ENCODE data around the gene TIMM10B. TPM values are rescaled to one million over a fixed set of nuclear protein-coding genes. Genes with fewer than 3 reads are reported as not detected.

TIMM10B gene
- total RNA-seq, 1 donor from 2014 or later = 31.2 TPM

GRCh38 chr11:6458352-6459098, 22.8 kb upstream of the TIMM10B start:
- Mint-ChIP-seq H3K27ac (peak overlapping the region; percentile 87), H3K9me3 (no peaks in the 10 kb centered on the region), H3K4me1 (ENCODE audit: unreplicated experiment) (no peaks in the 10 kb centered on the region), H3K36me3 (peaks cover 23% of the 10 kb centered on the region), H3K4me3 (peak overlapping the region; percentile 32), H3K27me3 (no peaks in the 10 kb centered on the region)
- no peak for DNase-seq (ENCODE audit: extremely low spot score, unreplicated experiment)
- TF ChIP-seq CTCF (conservative IDR thresholded peaks at IDR 0.05) = no peak

- Mint-ChIP-seq H3K36me3 (peaks cover 27% of the 10 kb centered on the region), H3K27me3 (no peaks in the 10 kb centered on the region), H3K9me3 (no peaks in the 10 kb centered on the region), H3K4me3 (no peak overlapping the region), H3K27ac (peak overlapping the region; percentile 87), H3K4me1 (ENCODE audit: unreplicated experiment) (no peaks in the 10 kb centered on the region)
- no peak for TF ChIP-seq CTCF (conservative IDR thresholded peaks at IDR 0.05)
- DNase-seq (ENCODE audit: extremely low spot score, unreplicated experiment) = no peak
Measured at GRCh38 chr11:6459099-6459450, 22.2 kb upstream of the TIMM10B start.

GRCh38 chr11:6468712-6469495, 12.4 kb upstream of the TIMM10B start:
- TF ChIP-seq CTCF (conservative IDR thresholded peaks at IDR 0.05) = no peak
- Mint-ChIP-seq H3K27me3 (no peaks in the 10 kb centered on the region), H3K4me1 (ENCODE audit: unreplicated experiment) (peaks cover 13% of the 10 kb centered on the region), H3K27ac (no peak overlapping the region), H3K4me3 (no peak overlapping the region), H3K36me3 (peaks cover 4% of the 10 kb centered on the region), H3K9me3 (no peaks in the 10 kb centered on the region)
- peak; percentile 83 for DNase-seq (ENCODE audit: extremely low spot score, unreplicated experiment)

- no peak for TF ChIP-seq CTCF (conservative IDR thresholded peaks at IDR 0.05)
- Mint-ChIP-seq H3K27ac (no peak overlapping the region), H3K27me3 (no peaks in the 10 kb centered on the region), H3K4me3 (no peak overlapping the region), H3K9me3 (no peaks in the 10 kb centered on the region), H3K4me1 (ENCODE audit: unreplicated experiment) (peaks cover 17% of the 10 kb centered on the region), H3K36me3 (no peaks in the 10 kb centered on the region)
- no peak for DNase-seq (ENCODE audit: extremely low spot score, unreplicated experiment)
Measured at GRCh38 chr11:6469599-6469998, 11.7 kb upstream of the TIMM10B start.

GRCh38 chr11:6472934-6473333, 8.4 kb upstream of the TIMM10B start:
- Mint-ChIP-seq H3K4me3 (peak overlapping the region; percentile 81), H3K4me1 (ENCODE audit: unreplicated experiment) (peaks cover 22% of the 10 kb centered on the region), H3K27me3 (no peaks in the 10 kb centered on the region), H3K9me3 (no peaks in the 10 kb centered on the region), H3K27ac (peak overlapping the region; percentile 76), H3K36me3 (peaks cover 3% of the 10 kb centered on the region)
- no peak for DNase-seq (ENCODE audit: extremely low spot score, unreplicated experiment)
- no peak for TF ChIP-seq CTCF (conservative IDR thresholded peaks at IDR 0.05)
